ENCODE measurements around the gene CDK13. TPM values are rescaled to one million over a fixed set of nuclear protein-coding genes. Genes with fewer than 3 reads are reported as not detected.

Gene CDK13
- total and polyA plus RNA-seq, 2 donors (not counting 3 experiments of a cell fraction or from before 2014, with no cell fraction given) = 24.5 to 56.7 TPM

- FAIRE-seq = no peak
- CTCF ChIA-PET = interaction anchor here (2.0 kb wide), 1 partner anchor 9 kb away, joined by 4 read pairs; no protein-coding TSS in a partner anchor
- POLR2A ChIA-PET = no interaction called here
These were observed 149.8 kb downstream of the CDK13 start for GRCh38 chr7:40099837-40100236.

More at GRCh38 chr7:40099837-40100236, 149.8 kb downstream of the CDK13 start:
- H3K4me3 ChIP-seq (replicated peaks in 1 of 3; ENCODE audit: insufficient read depth in 1 of 3, low read depth in 1 of 3, low read length in 3 of 3) = no peak overlapping the region
- DNase-seq (ENCODE audit: low read depth, low spot score) = no peak
- H3K4me2 ChIP-seq (ENCODE audit: insufficient read depth, low read length) = no peak overlapping the region
- H3K27me3 ChIP-seq (ENCODE audit: control insufficient read depth in 2 of 2, insufficient read depth in 2 of 2, low read length in 2 of 2) = no peaks in the 10 kb centered on the region
- dilution Hi-C loops (cut with MboI; ENCODE audit: extremely low pct_ligation_motif_present, low sequenced_read_pairs) = no loop called here
- no peaks in the 10 kb centered on the region for H3K9me1 ChIP-seq (replicated peaks; ENCODE audit: control insufficient read depth, extremely low read depth, insufficient read depth, low read length)
- TF ChIP-seq MAX (IDR thresholded peaks at IDR 0.05; ENCODE audit: insufficient read depth, insufficient read length) (no peak), FOS (IDR thresholded peaks at IDR 0.05; ENCODE audit: borderline replicate concordance, insufficient read depth, low read length) (no peak), MYC (IDR thresholded peaks at IDR 0.05; ENCODE audit: low read depth, low read length) (no peak), POLR2A (IDR thresholded peaks at IDR 0.05; ENCODE audit: low read depth, low read length) (no peak), CTCF (IDR thresholded peaks at IDR 0.05; ENCODE audit: extremely low read depth in 1 of 2, insufficient read depth in 1 of 2, low read depth in 1 of 2, low read length in 2 of 2) (no peak), EZH2 (IDR thresholded peaks at IDR 0.05; ENCODE audit: borderline replicate concordance, low read depth, low read length, severe bottlenecking) (no peak), GATA2 (IDR thresholded peaks at IDR 0.05; ENCODE audit: insufficient read depth, insufficient read length, low read depth, low read length) (no peak), POLR2AphosphoS5 (IDR thresholded peaks at IDR 0.05; ENCODE audit: insufficient read depth, low read depth, low read length) (no peak), JUN (IDR thresholded peaks at IDR 0.05; ENCODE audit: borderline replicate concordance, insufficient read depth, insufficient read length, low read depth) (no peak)
- peaks cover 0 to under 1% of the 10 kb centered on the region in 2 experiments for H3K36me3 ChIP-seq (ENCODE audit: control insufficient read depth in 2 of 2, extremely low read depth in 1 of 2, insufficient read depth in 2 of 2, low read length in 2 of 2)
- H3K27ac ChIP-seq (ENCODE audit: insufficient read depth, low read depth, low read length) = no peak overlapping the region
- no TSS peak for BruUV-seq (replicated peaks)
- no peaks in the 10 kb centered on the region for H4K20me1 ChIP-seq (replicated peaks; ENCODE audit: control insufficient read depth, extremely low read depth, insufficient read depth, low read length)
- no peaks in the 10 kb centered on the region for H3K4me1 ChIP-seq (ENCODE audit: control insufficient read depth, extremely low read depth, insufficient read depth, low read length)
- H3K9me3 ChIP-seq (replicated peaks; ENCODE audit: control insufficient read depth, insufficient read depth, low read length) = no peaks in the 10 kb centered on the region
- intact Hi-C loops (cut with micrococcal nuclease) = no loop called here
- H2AFZ ChIP-seq (ENCODE audit: low read depth, low read length) = no peak overlapping the region
- H3K9ac ChIP-seq (replicated peaks; ENCODE audit: extremely low read depth, insufficient read depth, low read length) = no peak overlapping the region
- H3K79me2 ChIP-seq (ENCODE audit: control insufficient read depth, insufficient read depth, low read length) = no peaks in the 10 kb centered on the region
